Left lung (tissue), 10 donors: ENCODE data around the gene SPON1. TPM values are rescaled to one million over a fixed set of nuclear protein-coding genes. Genes with fewer than 3 reads are reported as not detected.

Experiments used
- ATAC-seq: fragments of 200-7000 bp; cut with Tn5 transposase; one replicate; pipeline ENCODE4 v1.9.1; 2020; ENCODE audit warnings: moderate library complexity
- DNase-seq, 4 donors: peaks; one replicate each; pipeline ENCODE4 v3.0.0-alpha.2; 2013 to 2020
- H3K27ac ChIP-seq, 2 donors: fragments of 200-600 bp; sonication (generic) in 1 of 2; one replicate each; pipeline versions ENCODE4 v1.5.0 to v1.8.0; 2020 to 2021
- H3K27me3 ChIP-seq, 2 donors: fragments of 200-600 bp; sonication (generic) in 1 of 2; one replicate each; pipeline versions ENCODE4 v1.5.0 to v1.8.0; 2020 to 2021
- H3K36me3 ChIP-seq, 2 donors: fragments of 200-600 bp; sonication (generic) in 1 of 2; one replicate each; pipeline versions ENCODE4 v1.5.0 to v1.8.0; 2020 to 2021
- H3K4me1 ChIP-seq, 2 donors: fragments of 200-600 bp; one replicate each; pipeline ENCODE4 v1.8.0; 2021
- H3K4me3 ChIP-seq, 2 donors: fragments of 200-600 bp; sonication (generic) in 1 of 2; one replicate each; pipeline versions ENCODE4 v1.5.0 to v1.8.0; 2020 to 2021; ENCODE audit warnings: mild to moderate bottlenecking in 1 of 2
- H3K9me3 ChIP-seq, 2 donors: fragments of 200-600 bp; sonication (generic) in 1 of 2; one replicate each; pipeline versions ENCODE4 v1.5.0 to v1.8.0; 2020 to 2021
- CTCF ChIP-seq, 2 donors: fragments of 200-600 bp; sonication (generic) in 1 of 2; IDR thresholded peaks; one replicate each; pipeline versions ENCODE4 v1.5.0 to v1.8.0; 2021; ENCODE audit warnings: antibody characterized with exemption in 2 of 2
- intact Hi-C, 2 donors: fragments of 100-400 bp; cut with DNase I; formaldehyde crosslinking; loops; one replicate each; pipeline versions ENCODE4 v1.11.2 to v1.14.2; 2022
- polyA plus RNA-seq, 6 donors: library from polyadenylated mRNA; unstranded; fragments of 120-200 nt; gene quantifications; one replicate each; pipeline ENCODE4 v1.2.1, GENCODE V29; 2013; ENCODE audit not compliant: insufficient read length in 6 of 6
- total RNA-seq, 2 donors: library from RNA; stranded (reverse); fragmentation: NEBNext Ultra II Directional; extraction: Animal tissue kit (Norgen Biotek cat#: 25700); gene quantifications; one replicate each; pipeline ENCODE4 v1.2.1, GENCODE V29; 2021
- donor health status: DM: no; HTN: yes; CAD: no.
- donor health status: DM: no; HTN: no; CAD: no.

The SPON1 gene
- total and polyA plus RNA-seq, 8 donors = 83.2 to 136 (median 97.4) TPM

GRCh38 chr11:14107050-14107430, 144.5 kb downstream of the SPON1 start:
- TF ChIP-seq CTCF (IDR thresholded peaks at IDR 0.05) = no peak
- Histone ChIP-seq H3K4me3 (no peak overlapping the region), H3K36me3 (no peaks in the 10 kb centered on the region), H3K27me3 (no peaks in the 10 kb centered on the region), H3K27ac (no peak overlapping the region), H3K9me3 (no peaks in the 10 kb centered on the region), H3K4me1 (no peaks in the 10 kb centered on the region)
- DNase-seq (no peak), ATAC-seq (no peak)
- intact Hi-C loops = no loop called here

DNA sequence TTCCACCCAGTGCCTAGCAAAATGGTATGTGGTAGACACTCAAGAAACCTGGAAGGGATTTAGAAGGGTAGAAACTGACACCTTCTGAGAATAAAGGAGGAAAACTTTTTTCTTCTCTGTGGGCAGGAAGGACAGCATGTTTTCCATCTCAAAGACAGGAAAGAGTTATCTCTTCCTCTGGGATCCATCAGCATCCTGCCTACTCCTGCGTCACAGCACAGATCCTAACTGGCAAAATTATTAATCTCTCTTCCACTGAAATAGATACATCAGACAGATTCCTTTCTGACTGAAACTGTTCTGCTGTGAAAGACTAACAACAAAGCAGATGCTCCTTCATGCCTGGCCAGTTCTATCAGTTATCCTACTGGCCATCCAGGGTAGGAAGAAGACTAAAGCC, 147.2 kb downstream of the SPON1 start:
- H3K4me3 ChIP-seq = no peak overlapping the region
- DNase-seq (no peak), ATAC-seq (no peak)
- intact Hi-C loops = no loop called here
- no peak for TF ChIP-seq CTCF (IDR thresholded peaks at IDR 0.05)
- no peaks in the 10 kb centered on the region for H3K27me3 ChIP-seq
- H3K4me1 ChIP-seq = no peaks in the 10 kb centered on the region
- no peaks in the 10 kb centered on the region for H3K36me3 ChIP-seq
- no peaks in the 10 kb centered on the region for H3K9me3 ChIP-seq
- H3K27ac ChIP-seq = no peak overlapping the region

GRCh38 chr11:14110629-14111028, 148.1 kb downstream of the SPON1 start:
- ATAC-seq (no peak), DNase-seq (no peak)
- no peaks in the 10 kb centered on the region for H3K36me3 ChIP-seq
- H3K27me3 ChIP-seq = no peaks in the 10 kb centered on the region
- H3K27ac ChIP-seq = no peak overlapping the region
- intact Hi-C loops = no loop called here
- no peaks in the 10 kb centered on the region for H3K9me3 ChIP-seq
- TF ChIP-seq CTCF (IDR thresholded peaks at IDR 0.05) = no peak
- no peaks in the 10 kb centered on the region for H3K4me1 ChIP-seq
- H3K4me3 ChIP-seq = no peak overlapping the region

DNA sequence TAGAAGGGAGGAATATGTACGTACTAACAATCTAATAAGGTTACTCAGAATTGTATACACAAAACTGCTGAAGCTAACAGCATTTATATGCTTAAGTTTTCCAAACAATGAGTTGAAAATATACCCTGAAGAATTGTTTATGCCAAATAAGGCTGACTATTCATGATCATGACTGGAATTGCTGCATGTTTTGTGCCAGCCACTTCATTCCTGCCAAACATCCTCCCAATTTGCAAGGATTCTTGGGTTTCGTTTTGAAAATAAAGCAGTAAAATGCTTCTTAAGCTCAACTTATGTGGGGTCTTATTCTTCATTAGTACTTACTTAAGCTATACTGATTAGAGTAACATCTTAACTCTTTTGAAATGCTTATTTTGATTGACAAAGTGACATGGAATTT, 149.0 kb downstream of the SPON1 start:
- intact Hi-C loops = no loop called here
- Histone ChIP-seq H3K4me1 (no peaks in the 10 kb centered on the region), H3K27ac (no peak overlapping the region), H3K36me3 (no peaks in the 10 kb centered on the region), H3K9me3 (no peaks in the 10 kb centered on the region), H3K4me3 (no peak overlapping the region), H3K27me3 (no peaks in the 10 kb centered on the region)
- ATAC-seq (no peak), DNase-seq (no peak)
- no peak for TF ChIP-seq CTCF (IDR thresholded peaks at IDR 0.05)

GRCh38 chr11:14112721-14113120, 150.2 kb downstream of the SPON1 start:
- H3K4me1 ChIP-seq = no peaks in the 10 kb centered on the region
- TF ChIP-seq CTCF (IDR thresholded peaks at IDR 0.05) = no peak
- H3K9me3 ChIP-seq = no peaks in the 10 kb centered on the region
- no peaks in the 10 kb centered on the region for H3K27me3 ChIP-seq
- no peak overlapping the region for H3K4me3 ChIP-seq
- no peak for DNase-seq
- no peak overlapping the region for H3K27ac ChIP-seq
- H3K36me3 ChIP-seq = no peaks in the 10 kb centered on the region
- intact Hi-C loops = no loop called here
- ATAC-seq = no peak
